ENCODE results near the gene KDM5B. TPM values are rescaled to one million over a fixed set of nuclear protein-coding genes. Genes with fewer than 3 reads are reported as not detected.

KDM5B gene
- total RNA-seq, 4 donors from 2014 or later: 21.8 to 180 (median 47.1) TPM

DNA sequence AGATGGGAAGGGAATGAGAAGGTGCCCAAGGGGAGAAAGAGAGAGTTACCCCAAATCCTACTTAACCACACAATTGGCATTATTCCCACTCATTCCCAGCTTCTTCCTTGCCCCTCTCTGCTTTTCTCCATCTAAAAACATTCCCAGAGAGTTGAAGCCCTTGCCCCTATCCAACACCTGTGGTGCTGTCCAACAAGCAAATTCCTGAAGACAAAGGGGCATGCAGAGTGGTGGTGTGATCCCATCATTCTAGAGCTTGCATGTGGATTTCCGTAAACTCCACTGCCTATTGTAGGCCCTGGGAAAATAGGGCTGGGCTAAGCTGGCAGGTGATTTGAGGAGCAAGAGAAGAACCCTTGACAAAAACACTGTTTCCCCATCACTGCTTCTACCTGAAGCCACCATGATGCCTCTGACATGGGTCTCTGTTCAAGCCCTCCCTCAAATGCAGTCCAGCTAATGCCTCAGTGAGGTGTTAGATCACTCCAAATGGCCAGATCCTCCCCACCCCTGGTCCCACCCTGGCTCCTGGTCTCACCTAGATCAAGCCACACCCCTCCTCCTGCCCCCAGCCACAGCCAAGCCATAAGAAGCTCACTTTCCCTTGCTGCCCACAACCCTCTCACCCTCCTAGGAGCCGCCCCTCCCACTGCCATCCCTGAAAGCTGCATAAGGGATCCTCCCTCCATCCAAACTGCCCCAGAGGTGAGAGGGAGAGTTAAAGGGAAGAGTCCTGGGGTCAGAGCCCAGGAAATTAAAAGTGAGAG lies 127.5 kb downstream of the KDM5B start:
- Histone ChIP-seq H3K4me1 (no peaks in the 10 kb centered on the region), H3K27ac (no peak overlapping the region), H3K9me3 (no peaks in the 10 kb centered on the region), H3K36me3 (no peaks in the 10 kb centered on the region), H3K4me3 (no peak overlapping the region), H3K27me3 (no peaks in the 10 kb centered on the region)
- TF ChIP-seq CTCF (IDR thresholded peaks at IDR 0.05) (no peak), POLR2A (IDR thresholded peaks at IDR 0.05) (no peak)
- intact Hi-C loops (cut with DNase I; ENCODE audit: low total_unique reads): no loop called here
- DNase-seq: no peak

DNA sequence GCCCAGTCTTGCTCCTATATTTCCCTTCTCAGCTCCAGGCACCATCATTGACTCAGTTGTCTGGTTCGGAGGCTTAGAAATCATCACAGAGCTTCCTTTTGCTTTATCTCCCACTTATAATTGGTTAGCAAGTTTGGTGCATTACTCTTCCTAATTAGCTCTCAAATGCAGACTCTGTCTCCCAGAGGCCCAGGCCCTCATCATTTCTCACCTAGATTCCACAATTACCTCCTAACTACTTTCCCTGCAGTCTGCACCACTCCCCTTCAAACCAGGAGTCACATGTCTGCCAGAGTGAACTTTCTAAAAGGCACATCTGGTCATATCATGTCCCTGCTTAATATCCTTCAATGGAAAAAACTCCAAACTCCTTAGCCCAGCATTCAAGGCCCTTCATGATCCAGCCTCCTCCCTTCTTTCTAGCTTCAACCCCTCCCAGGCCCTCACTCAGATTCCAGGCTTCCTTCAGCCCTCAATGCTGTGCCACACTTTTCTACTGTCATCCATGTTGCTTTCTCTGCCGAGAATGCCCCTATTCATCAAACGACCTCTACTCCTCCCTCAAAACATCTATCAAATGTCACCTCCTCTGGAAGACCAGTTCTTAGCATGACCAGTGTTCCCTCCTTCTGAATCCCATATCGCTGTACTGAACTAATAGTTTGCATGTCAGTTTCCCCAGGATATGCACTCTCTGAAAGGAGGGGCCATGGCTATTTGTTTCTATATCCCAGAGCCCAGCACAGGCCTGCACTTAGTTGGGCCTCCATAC lies 128.6 kb downstream of the KDM5B start:
- no peaks in the 10 kb centered on the region for H3K27me3 ChIP-seq
- H3K4me1 ChIP-seq: no peaks in the 10 kb centered on the region
- intact Hi-C loops (cut with DNase I; ENCODE audit: low total_unique reads): no loop called here
- DNase-seq: no peak
- H3K9me3 ChIP-seq: no peaks in the 10 kb centered on the region
- no peaks in the 10 kb centered on the region for H3K36me3 ChIP-seq
- TF ChIP-seq CTCF (IDR thresholded peaks at IDR 0.05) (no peak), POLR2A (IDR thresholded peaks at IDR 0.05) (no peak)
- no peak overlapping the region for H3K4me3 ChIP-seq
- no peak overlapping the region for H3K27ac ChIP-seq

- no peaks in the 10 kb centered on the region for H3K4me1 ChIP-seq
- H3K9me3 ChIP-seq: no peaks in the 10 kb centered on the region
- no peaks in the 10 kb centered on the region for H3K27me3 ChIP-seq
- no peak for DNase-seq
- no peak overlapping the region for H3K27ac ChIP-seq
- intact Hi-C loops (cut with DNase I; ENCODE audit: low total_unique reads): no loop called here
- H3K36me3 ChIP-seq: no peaks in the 10 kb centered on the region
- H3K4me3 ChIP-seq: no peak overlapping the region
- TF ChIP-seq CTCF (IDR thresholded peaks at IDR 0.05) (no peak), POLR2A (IDR thresholded peaks at IDR 0.05) (no peak)
Measured at GRCh38 chr1:202677433-202677832, 130.8 kb downstream of the KDM5B start.

Small RNA genes within 50 kb of the gene (small RNA-seq; reads per million reads assigned to genes)
- not detected for gene AC098934.3

Other genes with a start within 250 kb of the KDM5B start
- 1 to 10 TPM in 1 of 4 donors, not detected in 3; 1.1 TPM for gene SYT2, start 98.0 kb downstream of the KDM5B start, total RNA-seq
- gene PCAT6, start 2.5 kb upstream of the KDM5B start, total RNA-seq: not detected
- gene RABIF, start 80.7 kb upstream of the KDM5B start, total RNA-seq: 1 to 10 TPM; 3.8 to 7.6 (median 6.0) TPM
- 10 to 100 TPM in 3 of 4 donors, 1 to 10 TPM in 1; 6.4 to 34.1 (median 20.4) TPM for gene KLHL12, start 118.8 kb upstream of the KDM5B start, total RNA-seq
- 10 to 100 TPM; 38.7 to 53.8 (median 47.9) TPM for gene ADIPOR1, start 149.9 kb upstream of the KDM5B start, total RNA-seq
- 100 to 1,000 TPM in 1 of 4 donors, 10 to 100 TPM in 3; 25.6 to 110 (median 45.8) TPM for gene CYB5R1, start 158.8 kb upstream of the KDM5B start, total RNA-seq
- gene TMEM183A, start 199.0 kb upstream of the KDM5B start, total RNA-seq: 100 to 1,000 TPM in 1 of 4 donors, 10 to 100 TPM in 3; 25.9 to 109 (median 68.1) TPM
- 1 to 10 TPM in 2 of 4 donors, under 1 TPM in 1, not detected in 1; 0.26 to 7.6 (median 6.5) TPM for gene PPFIA4, start 218.1 kb upstream of the KDM5B start, total RNA-seq

Data from uterus (tissue), 4 donors.